Keratinocyte (primary cell): ENCODE data around the gene MYO15B.
"Not testable (repeated sequence)": the region's sequence is repeated elsewhere in the genome, so short reads cannot be mapped to it uniquely, and the experiment has no call there.

Experiments
- EZH2 ChIP-seq: IDR thresholded peaks from one replicate; pipeline ENCODE4 v1.6.1; 2012; ENCODE audit warnings: inconsistent platforms, mild to moderate bottlenecking, low read length, moderate library complexity
- TF ChIP-seq, protein P1 (sequence below), 3 experiments: IDR thresholded peaks in 1 of 3; conservative IDR thresholded peaks in 1 of 3; optimal IDR thresholded peaks in 1 of 3; 2 replicates in 2 of 3; 3 replicates in 1 of 3; pipeline versions ENCODE3 to v1.5.1; 2011; ENCODE audit warnings: low read length in 3 of 3, mild to moderate bottlenecking in 3 of 3, moderate library complexity in 2 of 3, control low read depth in 1 of 3, inconsistent platforms in 1 of 3; ENCODE audit not compliant: insufficient read depth in 2 of 3; ENCODE audit errors: extremely low read depth in 1 of 3

DNA sequence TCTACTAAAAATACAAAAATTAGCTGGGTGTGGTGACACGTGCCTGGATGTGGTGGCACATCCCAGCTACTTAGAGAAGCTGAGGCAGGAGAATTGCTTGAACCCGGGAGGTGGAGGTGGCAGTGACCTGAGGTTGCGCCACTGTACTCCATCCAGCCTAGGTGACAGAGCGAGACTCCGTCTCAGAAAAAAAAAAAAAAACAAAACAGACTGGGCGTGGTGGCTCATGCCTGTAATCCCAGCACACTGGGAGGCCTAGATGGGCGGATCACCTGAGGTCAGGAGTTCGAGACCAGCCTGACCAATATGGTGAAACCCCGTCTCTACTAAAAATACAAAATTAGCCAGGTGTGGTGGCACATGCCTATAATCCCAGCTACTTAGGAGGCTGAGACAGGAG, 5.8 kb downstream of the MYO15B start:
- TF ChIP-seq, protein P1, sequence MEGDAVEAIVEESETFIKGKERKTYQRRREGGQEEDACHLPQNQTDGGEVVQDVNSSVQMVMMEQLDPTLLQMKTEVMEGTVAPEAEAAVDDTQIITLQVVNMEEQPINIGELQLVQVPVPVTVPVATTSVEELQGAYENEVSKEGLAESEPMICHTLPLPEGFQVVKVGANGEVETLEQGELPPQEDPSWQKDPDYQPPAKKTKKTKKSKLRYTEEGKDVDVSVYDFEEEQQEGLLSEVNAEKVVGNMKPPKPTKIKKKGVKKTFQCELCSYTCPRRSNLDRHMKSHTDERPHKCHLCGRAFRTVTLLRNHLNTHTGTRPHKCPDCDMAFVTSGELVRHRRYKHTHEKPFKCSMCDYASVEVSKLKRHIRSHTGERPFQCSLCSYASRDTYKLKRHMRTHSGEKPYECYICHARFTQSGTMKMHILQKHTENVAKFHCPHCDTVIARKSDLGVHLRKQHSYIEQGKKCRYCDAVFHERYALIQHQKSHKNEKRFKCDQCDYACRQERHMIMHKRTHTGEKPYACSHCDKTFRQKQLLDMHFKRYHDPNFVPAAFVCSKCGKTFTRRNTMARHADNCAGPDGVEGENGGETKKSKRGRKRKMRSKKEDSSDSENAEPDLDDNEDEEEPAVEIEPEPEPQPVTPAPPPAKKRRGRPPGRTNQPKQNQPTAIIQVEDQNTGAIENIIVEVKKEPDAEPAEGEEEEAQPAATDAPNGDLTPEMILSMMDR (optimal IDR thresholded peaks at IDR 0.05 in 1 of 3, IDR thresholded peaks at IDR 0.05 in 1 of 3, conservative IDR thresholded peaks at IDR 0.05 in 1 of 3; ENCODE audit: extremely low read depth in 1 of 3, insufficient read depth in 2 of 3, low read length in 3 of 3) = not testable (repeated sequence)
- TF ChIP-seq EZH2 = not testable (repeated sequence)
